Fibroblast of mammary gland (primary cell): ENCODE data around the gene RPL36A.

ENCODE experiments used
- DNase-seq: peaks from one replicate; pipeline ENCODE4 v3.0.0-alpha.2; 2010; ENCODE audit warnings: low read depth
- H3K4me3 ChIP-seq: 2 replicates; pipeline ENCODE4 v1.5.1; 2011; ENCODE audit warnings: low read depth, mild to moderate bottlenecking, low read length, moderate library complexity; ENCODE audit not compliant: control insufficient read depth
- CTCF ChIP-seq: conservative IDR thresholded peaks from 2 replicates; pipeline ENCODE4 v1.5.1; 2011; ENCODE audit warnings: low read depth, low read length, inconsistent platforms; ENCODE audit not compliant: control insufficient read depth, insufficient read depth

Gene RPL36A

GRCh38 chrX:101407167-101407747, 16.4 kb downstream of the RPL36A start:
- no peak for TF ChIP-seq CTCF
- H3K4me3 ChIP-seq = peak overlapping the region; percentile 75
- no peak for DNase-seq

- TF ChIP-seq CTCF = no peak
- H3K4me3 ChIP-seq = peak within 1 kb of the TSS; percentile 78
- peak; percentile 99 for DNase-seq
Measured at GRCh38 chrX:101407748-101408531, 17.1 kb downstream of the RPL36A start, which contains the start of the genes GLA and HNRNPH2. Gene GLA (minus strand): TSS chrX:101407925. CDS start chrX:101407903, 22 bp downstream. Gene HNRNPH2 (plus strand): TSS chrX:101408222. CDS start chrX:101411989, 3,767 bp downstream.

- TF ChIP-seq CTCF = no peak
- DNase-seq = no peak
- peak overlapping the region; percentile 78 for H3K4me3 ChIP-seq
Measured at GRCh38 chrX:101408532-101408841, 17.7 kb downstream of the RPL36A start.

GRCh38 chrX:101409043-101409442, 18.2 kb downstream of the RPL36A start:
- no peak for TF ChIP-seq CTCF
- peak overlapping the region; percentile 78 for H3K4me3 ChIP-seq
- DNase-seq = no peak

- no peak for DNase-seq
- TF ChIP-seq CTCF = no peak
- peak overlapping the region; percentile 11 for H3K4me3 ChIP-seq
Measured at GRCh38 chrX:101410461-101410860, 19.6 kb downstream of the RPL36A start.

GRCh38 chrX:101411984-101412383, 21.2 kb downstream of the RPL36A start:
- DNase-seq = no peak
- TF ChIP-seq CTCF = no peak
- H3K4me3 ChIP-seq = no peak overlapping the region
